Stimulated activated CD4-positive, alpha-beta T cell treated with anti-CD3 and anti-CD28 coated beads, Interleukin-1b, Interleukin-23, amount 100 ng/mL, for 24 hours (primary cell): ENCODE results near the gene LILRB2.
"Not testable (repeated sequence)": the region's sequence is repeated elsewhere in the genome, so short reads cannot be mapped to it uniquely, and the experiment has no call there.

Experiments used
- DNase-seq, 4 experiments: peaks; one replicate each; pipeline ENCODE4 v3.0.0-alpha.2; 2020; ENCODE audit warnings: low read depth in 4 of 4, low spot score in 1 of 4

Gene LILRB2

DNA sequence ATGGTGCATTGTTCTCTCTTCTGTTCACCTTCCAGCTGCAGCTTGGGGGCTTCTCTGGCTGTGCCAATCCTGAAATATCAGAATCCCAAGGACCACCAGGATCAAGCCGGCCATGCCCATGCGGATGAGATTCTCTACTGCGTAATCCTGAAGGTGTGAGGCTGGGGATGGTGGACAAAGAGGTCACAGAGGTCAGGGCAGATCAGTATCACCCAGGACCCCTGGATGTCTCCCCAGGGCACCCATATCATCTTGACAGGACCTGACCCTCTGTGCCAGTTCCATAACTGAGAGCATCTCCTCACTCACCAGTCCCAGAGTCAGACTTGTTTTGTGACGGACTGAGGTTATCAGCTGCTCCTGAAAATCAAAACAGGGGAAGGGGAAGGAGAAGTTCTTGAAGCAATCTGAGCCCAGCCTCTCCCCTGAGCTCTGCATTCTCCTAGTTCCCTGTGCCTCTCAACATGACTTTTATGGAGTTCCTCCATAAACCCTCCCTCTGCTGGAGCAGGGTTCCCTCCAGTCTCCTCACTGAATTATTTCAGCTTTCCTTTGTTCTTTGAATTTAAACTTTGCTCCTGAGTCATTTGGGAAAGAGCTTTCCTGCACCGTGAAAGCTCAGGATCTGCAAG, 26.6 kb upstream of the LILRB2 start:
- no peak for DNase-seq

GRCh38 chr19:54305141-54305540, 24.2 kb upstream of the LILRB2 start:
- DNase-seq: no peak

DNA sequence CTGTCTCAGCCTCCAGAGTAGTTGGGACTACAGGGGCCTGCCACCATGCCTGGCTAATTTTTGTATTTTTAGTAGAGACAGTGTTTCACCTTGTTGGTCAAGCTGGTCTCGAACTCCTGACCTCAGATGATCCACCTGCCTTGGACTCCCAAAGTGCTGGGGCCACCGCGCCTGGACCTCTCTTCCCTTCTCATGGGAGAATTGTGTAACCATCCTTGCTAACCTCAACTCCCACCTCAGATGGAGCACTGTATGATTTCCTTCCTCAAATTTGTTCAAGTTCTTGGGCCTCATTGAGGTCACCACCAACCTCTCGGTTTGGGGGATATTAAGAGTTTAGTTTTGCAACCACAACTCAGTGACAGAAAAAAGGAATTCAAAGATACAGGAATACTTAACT, 21.3 kb upstream of the LILRB2 start:
- no peak for DNase-seq

DNA sequence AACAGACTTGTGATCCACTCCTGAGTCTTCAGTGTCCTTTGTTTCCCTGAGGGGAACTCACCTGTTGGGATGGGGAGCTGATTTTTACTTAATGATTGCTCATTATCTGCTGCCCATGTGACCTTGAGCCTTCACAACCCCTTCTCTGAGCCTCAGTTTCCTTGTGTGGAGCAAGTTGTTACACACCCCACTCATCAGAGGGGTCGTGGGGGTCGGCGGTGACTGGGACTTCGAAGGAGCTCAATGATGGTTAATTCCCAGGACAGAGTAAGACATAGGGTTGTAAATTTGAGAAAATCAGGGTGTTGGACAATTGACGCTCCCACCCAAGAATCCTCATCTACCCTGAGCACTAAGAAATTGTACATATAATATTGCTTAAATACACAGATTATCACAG, 18.6 kb upstream of the LILRB2 start:
- no peak for DNase-seq

DNA sequence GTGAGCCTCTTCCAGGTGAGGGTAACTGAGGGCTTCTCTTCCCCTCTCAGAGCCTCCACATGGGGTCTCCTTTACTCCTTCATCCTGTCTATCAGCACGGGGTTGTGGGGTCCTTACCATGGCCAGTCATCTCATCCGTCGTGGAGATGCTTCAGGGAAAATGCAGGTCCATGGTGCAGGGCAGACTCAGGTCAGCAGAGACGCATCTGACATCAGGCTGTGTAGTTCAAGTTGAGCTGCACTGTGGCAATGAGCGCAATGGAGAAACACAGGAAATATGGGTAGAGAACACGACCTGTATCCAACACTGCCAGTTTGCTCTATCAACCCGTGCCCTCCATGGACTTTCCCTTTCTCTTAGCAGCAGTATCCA, 18.2 kb upstream of the LILRB2 start:
- DNase-seq: no peak

- no peak for DNase-seq
These were observed 17.6 kb upstream of the LILRB2 start for GRCh38 chr19:54298357-54299125.

GRCh38 chr19:54297759-54298305, 16.9 kb upstream of the LILRB2 start:
- DNase-seq: no peak

- no peak for DNase-seq
These were observed 13.6 kb upstream of the LILRB2 start for GRCh38 chr19:54294539-54294938.

GRCh38 chr19:54289160-54289559, 8.2 kb upstream of the LILRB2 start:
- not testable (repeated sequence) for DNase-seq

DNA sequence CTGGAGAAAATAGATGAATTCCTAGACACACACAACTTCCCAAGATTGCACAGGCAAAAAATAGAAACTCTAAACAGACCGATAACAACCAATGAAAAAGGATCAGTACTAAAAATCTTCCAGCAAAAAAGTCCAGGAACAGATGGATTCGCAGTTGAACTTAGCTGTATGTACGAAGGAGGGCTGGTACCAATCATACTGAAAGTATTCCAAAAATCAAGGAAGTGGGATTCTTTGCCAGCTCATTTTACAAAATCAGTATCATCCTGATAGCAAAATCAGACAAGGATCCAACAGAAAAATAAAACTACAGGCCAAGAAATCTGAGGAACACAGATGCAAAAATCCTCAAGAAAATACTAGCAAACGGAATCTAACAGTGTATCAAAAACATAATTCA, 6.5 kb upstream of the LILRB2 start:
- DNase-seq: no peak

DNA sequence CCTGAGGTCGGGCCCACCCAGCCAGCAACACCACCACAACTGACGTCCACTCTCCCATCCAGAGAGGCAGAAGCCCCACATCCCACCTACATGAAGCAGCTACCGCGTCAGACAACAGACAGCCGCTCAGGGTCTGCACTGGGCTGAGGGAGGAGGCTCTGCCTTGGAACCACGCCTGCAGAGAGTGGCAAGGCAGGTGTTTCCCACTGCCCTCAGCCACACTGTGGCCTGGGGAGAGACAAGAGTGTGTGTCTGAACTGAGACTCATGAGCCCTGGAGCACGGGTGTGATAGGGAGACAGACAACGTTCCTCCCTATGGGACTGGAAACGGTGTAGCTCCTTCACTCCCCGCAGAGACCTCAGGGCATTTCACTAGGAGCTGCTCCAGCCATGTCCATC, 5.4 kb upstream of the LILRB2 start:
- not testable (repeated sequence) for DNase-seq

DNA sequence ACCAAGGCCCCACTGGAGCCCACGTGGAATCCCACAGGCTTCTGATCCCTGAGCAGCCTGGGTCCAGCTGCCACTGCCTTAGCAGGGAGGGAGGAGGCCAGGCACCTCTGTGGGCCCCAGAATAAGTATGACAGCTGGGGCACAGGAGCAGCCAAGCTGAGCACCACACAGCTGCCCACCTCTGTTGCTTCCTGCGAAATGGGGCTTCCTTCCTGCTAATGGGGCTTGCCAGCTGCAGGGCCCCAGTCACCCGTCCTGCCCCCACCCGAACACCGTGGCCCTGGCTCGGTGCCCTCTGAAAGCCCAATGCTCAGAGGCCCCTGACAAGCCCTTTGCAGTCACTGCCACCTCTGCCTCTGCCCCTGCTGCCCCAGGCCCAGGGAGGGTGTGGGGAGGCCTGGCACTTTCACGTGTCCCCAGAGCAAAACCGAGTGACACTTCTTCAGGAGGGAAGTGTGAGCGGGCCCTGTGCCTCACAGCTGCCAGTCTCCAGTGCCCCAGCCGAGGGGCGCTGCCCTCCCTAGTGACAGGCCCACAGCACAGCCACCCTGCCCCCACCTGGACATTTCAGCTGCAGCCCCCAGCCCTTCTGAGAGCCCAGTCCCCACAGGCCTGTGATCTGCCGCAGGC, 4.6 kb upstream of the LILRB2 start:
- DNase-seq: not testable (repeated sequence)

- no peak for DNase-seq
These were observed 2.0 kb upstream of the LILRB2 start for GRCh38 chr19:54282686-54283470.

- not testable (repeated sequence) for DNase-seq
These were observed 792 bp upstream of the LILRB2 start for GRCh38 chr19:54281729-54282075.

GRCh38 chr19:54280441-54280840, 469 bp downstream of the LILRB2 start:
- DNase-seq: not testable (repeated sequence)

- DNase-seq: not testable (repeated sequence)
These were observed 885 bp downstream of the LILRB2 start for GRCh38 chr19:54280025-54280424.

DNA sequence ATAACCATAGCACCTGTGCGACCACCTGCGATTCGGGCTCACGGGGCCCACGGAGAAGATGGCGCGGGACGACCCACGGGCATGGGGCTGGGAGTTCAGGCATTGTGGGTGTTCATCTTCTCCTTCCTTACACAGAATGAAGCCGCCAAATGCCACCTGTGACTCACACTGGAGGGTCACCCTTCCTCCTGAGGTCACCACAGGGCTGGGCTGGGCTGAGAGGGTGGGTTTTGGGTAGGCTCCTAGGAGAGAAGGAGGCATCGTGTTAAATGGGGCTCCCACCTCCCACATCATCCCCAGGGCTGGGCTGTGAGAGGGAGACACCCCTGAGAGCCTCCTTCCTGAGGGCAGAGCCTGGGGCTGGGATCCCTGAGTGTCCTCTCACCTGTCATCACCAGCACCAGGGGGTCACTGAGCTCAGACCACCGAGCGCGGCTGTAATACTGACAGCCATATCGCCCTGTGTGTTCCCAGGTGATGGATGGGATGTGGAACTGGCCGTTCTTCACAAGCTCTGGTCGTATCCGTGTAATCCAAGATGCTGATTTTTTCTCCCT, 1.4 kb downstream of the LILRB2 start:
- no peak for DNase-seq

- DNase-seq: not testable (repeated sequence)
These were observed 2.2 kb downstream of the LILRB2 start for GRCh38 chr19:54278571-54279195.

GRCh38 chr19:54278056-54278455, 2.9 kb downstream of the LILRB2 start:
- not testable (repeated sequence) for DNase-seq

GRCh38 chr19:54277111-54277615, 3.7 kb downstream of the LILRB2 start:
- DNase-seq: not testable (repeated sequence)
